Astrocyte of the hippocampus (primary cell): ENCODE results near the gene LTBP2.

Source experiments
- DNase-seq: peaks from one replicate; pipeline ENCODE4 v3.0.0; 2011; ENCODE audit warnings: low read depth, low spot score

LTBP2 gene

GRCh38 chr14:74591394-74591793 lies 20.6 kb downstream of the LTBP2 start:
- no peak for DNase-seq

- DNase-seq: no peak
Observed at GRCh38 chr14:74589291-74589879, 22.7 kb downstream of the LTBP2 start.

- DNase-seq: no peak
Observed at GRCh38 chr14:74587363-74587707, 24.7 kb downstream of the LTBP2 start.

GRCh38 chr14:74586681-74587362 lies 25.2 kb downstream of the LTBP2 start:
- no peak for DNase-seq

GRCh38 chr14:74585406-74586335 lies 26.4 kb downstream of the LTBP2 start:
- DNase-seq: no peak

- no peak for DNase-seq
Observed at GRCh38 chr14:74584951-74585350, 27.1 kb downstream of the LTBP2 start.

GRCh38 chr14:74583689-74584434 lies 28.2 kb downstream of the LTBP2 start:
- peak; percentile 79 for DNase-seq

- no peak for DNase-seq
Observed at GRCh38 chr14:74582910-74583581, 29.0 kb downstream of the LTBP2 start.

GRCh38 chr14:74580275-74580672 lies 31.8 kb downstream of the LTBP2 start:
- DNase-seq: no peak

GRCh38 chr14:74579447-74580274 lies 32.4 kb downstream of the LTBP2 start:
- DNase-seq: peak; percentile 92

GRCh38 chr14:74578479-74578878 lies 33.6 kb downstream of the LTBP2 start:
- DNase-seq: no peak

GRCh38 chr14:74577948-74578275 lies 34.1 kb downstream of the LTBP2 start:
- no peak for DNase-seq

GRCh38 chr14:74577247-74577947 lies 34.6 kb downstream of the LTBP2 start:
- no peak for DNase-seq

- no peak for DNase-seq
Observed at GRCh38 chr14:74575936-74576335, 36.1 kb downstream of the LTBP2 start.

GRCh38 chr14:74575507-74575906 lies 36.5 kb downstream of the LTBP2 start:
- DNase-seq: no peak

GRCh38 chr14:74574706-74575105 lies 37.3 kb downstream of the LTBP2 start:
- no peak for DNase-seq

- peak; percentile 66 for DNase-seq
Observed at GRCh38 chr14:74574090-74574433, 38.0 kb downstream of the LTBP2 start.

- DNase-seq: peak; percentile 70
Observed at GRCh38 chr14:74573421-74574089, 38.5 kb downstream of the LTBP2 start.

GRCh38 chr14:74572726-74573301 lies 39.2 kb downstream of the LTBP2 start:
- DNase-seq: peak; percentile 81
